ENCODE data around the gene PCDHA3.
"Not testable (repeated sequence)": the region's sequence is repeated elsewhere in the genome, so short reads cannot be mapped to it uniquely, and the experiment has no call there.

PCDHA3 gene

DNA sequence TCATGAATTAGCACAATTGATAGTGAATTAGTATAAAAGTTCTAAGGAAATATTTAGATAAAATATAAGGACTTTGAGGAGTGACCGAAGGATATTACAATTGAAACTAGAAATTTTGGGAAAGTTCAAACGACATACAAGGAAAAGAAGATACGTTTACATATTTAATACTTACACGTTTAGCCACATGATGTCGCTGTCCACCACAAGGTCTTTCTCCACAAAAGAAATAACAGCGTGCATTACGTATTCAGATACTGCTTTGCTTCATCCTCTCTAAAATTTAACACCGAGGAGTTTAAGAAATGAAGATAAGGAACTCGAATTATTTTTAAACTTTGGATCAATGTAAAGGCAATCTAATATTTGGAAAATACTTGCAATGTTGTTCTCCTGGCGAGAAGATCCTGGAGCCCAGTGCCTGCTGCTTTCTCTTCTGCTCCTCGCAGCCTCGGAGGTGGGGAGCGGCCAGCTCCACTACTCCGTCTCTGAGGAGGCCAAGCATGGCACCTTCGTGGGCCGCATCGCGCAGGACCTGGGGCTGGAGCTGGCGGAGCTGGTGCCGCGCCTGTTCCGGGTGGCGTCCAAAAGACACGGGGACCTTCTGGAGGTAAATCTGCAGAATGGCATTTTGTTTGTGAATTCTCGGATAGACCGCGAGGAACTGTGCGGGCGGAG lies at the start of gene PCDHA3:
TSS of gene PCDHA3 (plus strand) at position 242 of the 678 bp plus-strand sequence.
- no peak for DNase-seq

DNA sequence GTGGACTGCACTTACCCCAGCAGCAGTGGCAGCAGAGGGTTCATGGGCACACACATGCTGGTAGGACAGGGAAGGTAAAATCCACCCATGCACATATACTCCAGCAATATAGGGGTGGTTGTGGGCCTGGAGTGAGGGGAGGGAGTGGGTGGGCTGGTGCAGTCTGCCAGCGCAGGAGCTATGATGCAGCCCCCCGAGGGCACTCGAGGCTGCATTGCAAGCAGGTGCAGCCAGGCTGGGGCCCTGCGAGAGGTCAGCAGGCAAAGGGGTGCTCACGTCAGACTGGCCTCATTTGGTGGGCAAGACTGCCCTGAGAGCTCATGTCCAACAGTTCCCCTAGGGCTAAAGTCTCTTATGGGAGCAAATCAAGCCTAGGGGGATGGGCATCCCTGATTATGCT lies 47.3 kb upstream of the PCDHA3 start:
- DNase-seq = no peak

DNA sequence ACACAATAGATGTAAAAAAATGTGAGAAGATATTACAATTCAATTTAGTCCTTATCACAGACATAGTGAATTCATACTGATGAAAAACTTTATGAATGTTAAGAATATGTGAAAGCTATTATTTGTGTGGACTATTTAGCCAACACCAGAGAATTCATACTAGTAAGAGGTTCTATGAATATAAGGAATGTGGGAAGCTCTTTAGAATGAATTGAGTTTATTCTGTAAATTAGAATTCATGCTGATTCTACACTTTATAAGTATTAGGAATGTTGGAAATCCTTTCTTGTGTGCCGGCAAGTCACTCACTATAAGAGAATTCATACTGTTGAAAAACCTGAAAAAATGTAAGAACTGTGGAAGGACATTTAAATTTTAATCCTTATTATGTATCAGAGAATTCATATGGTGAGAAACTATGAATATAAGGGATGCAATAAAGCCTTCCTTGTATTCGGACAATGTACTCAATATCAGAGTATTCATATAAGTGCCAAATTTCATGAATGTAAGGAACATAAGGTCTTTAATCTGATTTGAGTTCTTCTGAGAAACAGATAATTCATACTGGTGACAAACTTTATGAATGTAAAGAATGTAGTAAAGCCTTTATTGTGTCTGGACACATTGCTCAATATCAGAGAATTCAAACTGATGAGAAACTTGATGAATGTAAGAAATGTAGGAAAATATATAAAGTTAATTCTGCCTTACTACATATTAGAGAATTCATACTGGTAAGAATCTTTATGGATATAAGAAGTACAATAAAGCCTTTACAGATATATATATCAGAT lies 36.5 kb upstream of the PCDHA3 start:
- no peak for DNase-seq

DNA sequence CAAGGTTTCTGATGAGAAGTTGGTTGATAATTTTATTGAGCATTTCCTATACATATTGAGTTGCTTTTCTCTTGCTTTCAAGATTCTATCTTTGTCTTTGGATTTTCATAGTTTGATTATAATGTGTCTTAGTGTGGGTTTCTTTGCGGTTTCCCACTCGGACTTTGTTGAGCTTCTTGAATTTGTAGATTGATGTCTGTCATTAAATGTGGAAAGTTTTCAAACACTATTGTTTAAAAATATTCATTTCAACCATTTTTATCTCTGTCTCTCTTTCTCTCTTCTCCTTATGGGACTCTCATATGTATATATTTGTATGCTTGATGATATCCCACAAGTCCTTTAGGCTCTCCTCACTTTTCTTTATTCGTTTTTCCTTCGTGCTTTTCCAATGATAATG lies 33.4 kb upstream of the PCDHA3 start:
- no peak for DNase-seq

DNA sequence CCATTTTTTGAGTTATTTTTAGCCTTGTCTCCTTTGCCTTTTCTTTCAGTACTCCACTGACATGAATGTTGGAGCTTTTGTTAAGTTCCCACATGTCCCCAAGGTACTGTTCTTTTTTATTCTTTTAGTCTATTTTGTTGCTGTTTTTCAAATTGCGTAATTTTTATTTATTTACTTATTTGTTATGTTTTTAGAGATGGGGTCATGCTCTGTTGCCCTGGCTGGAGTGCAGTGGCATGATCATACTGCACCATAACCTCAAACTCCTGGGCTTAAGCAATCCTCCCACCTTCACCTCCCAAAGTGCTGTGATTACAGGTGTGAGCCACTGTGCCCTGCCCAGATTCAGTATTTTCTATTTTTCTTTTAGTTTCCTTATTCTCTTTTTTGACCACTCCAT lies 20.3 kb upstream of the PCDHA3 start:
- DNase-seq = no peak

DNA sequence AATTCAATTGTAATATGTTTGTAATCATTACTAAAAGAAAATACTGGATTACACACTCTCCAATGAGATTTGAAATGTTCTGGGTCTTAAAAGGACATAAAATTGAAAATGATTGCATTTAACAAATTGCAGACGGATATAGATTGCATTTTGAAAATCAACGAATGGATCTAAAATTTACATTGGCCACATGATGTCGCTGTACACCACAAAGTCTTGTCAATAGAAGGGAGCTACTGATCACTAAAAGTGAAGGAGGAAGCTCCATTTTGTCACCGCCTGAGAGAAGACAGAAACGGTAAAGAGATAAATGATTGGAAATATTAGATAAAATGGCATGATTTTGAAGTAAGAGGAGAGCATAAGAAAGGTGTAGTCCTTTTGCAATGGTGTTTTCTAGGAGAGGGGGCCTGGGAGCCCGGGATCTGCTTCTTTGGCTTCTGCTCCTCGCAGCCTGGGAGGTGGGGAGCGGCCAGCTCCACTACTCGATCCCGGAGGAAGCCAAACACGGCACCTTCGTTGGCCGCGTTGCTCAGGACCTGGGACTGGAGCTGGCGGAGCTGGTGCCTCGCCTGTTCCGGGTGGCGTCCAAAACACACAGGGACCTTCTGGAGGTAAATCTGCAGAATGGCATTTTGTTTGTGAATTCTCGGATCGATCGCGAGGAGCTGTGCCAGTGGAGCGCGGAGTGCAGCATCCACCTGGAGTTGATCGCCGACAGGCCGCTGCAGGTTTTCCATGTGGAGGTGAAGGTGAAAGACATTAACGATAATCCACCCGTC lies 14.8 kb upstream of the PCDHA3 start, which contains the start of gene PCDHA1:
TSS of gene PCDHA1 (plus strand) at position 236 of the 782 bp plus-strand sequence.
- DNase-seq = no peak

DNA sequence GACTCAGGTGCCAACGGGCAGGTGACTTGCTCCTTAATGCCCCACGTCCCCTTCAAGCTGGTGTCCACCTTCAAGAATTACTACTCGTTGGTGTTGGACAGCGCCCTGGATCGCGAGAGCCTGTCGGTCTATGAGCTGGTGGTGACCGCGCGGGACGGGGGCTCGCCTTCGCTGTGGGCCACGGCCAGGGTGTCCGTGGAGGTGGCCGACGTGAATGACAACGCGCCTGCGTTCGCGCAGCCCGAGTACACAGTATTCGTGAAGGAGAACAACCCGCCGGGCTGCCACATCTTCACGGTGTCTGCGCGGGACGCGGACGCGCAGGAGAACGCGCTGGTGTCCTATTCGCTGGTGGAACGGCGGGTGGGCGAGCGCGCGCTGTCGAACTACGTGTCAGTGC lies 13.4 kb upstream of the PCDHA3 start:
- not testable (repeated sequence) for DNase-seq

DNA sequence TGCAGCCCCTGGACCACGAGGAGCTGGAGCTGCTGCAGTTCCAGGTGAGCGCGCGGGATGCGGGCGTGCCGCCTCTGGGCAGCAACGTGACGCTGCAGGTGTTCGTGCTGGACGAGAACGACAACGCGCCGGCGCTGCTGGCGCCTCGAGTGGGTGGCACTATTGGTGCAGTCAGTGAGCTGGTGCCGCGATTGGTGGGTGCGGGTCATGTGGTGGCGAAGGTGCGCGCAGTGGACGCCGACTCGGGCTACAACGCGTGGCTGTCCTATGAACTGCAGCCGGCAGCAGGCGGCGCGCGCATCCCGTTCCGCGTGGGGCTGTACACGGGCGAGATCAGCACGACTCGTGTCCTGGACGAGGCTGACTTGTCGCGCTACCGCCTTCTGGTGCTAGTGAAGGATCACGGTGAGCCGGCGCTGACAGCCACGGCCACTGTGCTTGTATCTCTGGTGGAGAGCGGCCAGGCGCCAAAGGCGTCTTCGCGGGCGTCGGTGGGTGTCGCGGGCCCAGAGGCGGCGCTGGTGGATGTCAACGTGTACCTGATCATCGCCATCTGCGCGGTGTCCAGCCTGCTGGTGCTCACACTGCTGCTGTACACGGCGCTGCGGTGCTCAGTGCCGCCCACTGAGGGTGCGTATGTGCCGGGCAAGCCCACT lies 12.9 kb upstream of the PCDHA3 start:
- DNase-seq = not testable (repeated sequence)

DNA sequence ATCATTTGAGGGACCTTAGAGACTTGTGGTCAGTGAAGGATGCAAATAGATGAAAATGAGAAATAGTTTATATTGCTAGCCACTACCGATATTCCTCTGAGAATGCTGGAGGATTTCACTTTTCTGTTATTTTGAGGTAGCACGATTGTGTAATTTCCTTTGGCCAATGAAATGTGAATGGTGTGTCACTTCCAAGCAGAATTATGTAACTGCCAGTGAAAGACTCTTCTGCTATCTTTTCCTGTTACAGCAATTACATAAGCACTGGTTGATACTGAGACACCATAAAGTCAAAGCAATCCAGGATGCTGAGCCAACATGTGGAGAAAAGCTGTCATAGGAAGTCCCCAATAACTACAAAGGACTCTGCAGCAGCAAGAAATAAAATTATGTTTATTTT lies 9.8 kb upstream of the PCDHA3 start:
- DNase-seq = no peak

DNA sequence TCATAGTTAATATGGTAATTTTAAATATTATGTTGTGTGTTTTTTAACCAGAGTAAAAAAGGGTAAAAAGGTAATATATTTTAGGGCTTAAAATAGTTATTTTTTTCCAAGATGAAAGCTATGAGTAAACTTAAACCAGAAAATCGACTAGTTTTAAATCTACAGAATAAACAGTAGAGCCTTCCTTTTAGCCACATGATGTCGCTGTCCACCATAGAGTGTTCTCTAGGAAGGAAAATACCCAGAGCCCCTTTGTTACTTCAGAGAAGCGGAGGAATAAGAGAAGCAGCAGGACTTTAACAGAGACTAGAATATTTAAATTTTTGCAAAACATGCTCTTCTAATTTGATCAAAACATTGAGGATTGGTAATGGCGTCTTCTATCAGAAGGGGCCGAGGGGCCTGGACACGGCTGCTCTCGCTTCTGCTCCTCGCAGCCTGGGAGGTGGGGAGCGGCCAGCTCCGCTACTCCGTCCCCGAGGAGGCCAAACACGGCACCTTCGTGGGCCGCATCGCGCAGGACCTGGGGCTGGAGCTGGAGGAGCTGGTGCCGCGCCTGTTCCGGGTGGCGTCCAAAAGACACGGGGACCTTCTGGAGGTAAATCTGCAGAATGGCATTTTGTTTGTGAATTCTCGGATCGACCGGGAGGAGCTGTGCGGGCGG lies 6.1 kb upstream of the PCDHA3 start, which contains the start of gene PCDHA2:
TSS of gene PCDHA2 (plus strand) at position 258 of the 664 bp plus-strand sequence.
- no peak for DNase-seq

DNA sequence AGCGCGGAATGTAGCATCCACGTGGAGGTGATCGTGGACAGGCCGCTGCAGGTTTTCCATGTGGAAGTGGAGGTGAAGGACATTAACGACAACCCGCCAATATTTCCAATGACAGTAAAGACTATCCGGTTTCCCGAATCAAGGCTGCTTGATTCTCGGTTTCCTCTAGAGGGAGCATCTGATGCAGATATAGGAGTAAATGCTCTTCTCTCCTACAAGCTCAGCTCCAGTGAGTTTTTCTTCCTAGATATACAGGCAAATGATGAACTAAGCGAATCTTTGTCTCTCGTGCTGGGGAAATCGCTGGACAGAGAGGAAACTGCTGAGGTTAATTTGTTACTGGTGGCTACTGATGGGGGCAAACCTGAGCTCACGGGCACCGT lies 5.6 kb upstream of the PCDHA3 start:
- no peak for DNase-seq

DNA sequence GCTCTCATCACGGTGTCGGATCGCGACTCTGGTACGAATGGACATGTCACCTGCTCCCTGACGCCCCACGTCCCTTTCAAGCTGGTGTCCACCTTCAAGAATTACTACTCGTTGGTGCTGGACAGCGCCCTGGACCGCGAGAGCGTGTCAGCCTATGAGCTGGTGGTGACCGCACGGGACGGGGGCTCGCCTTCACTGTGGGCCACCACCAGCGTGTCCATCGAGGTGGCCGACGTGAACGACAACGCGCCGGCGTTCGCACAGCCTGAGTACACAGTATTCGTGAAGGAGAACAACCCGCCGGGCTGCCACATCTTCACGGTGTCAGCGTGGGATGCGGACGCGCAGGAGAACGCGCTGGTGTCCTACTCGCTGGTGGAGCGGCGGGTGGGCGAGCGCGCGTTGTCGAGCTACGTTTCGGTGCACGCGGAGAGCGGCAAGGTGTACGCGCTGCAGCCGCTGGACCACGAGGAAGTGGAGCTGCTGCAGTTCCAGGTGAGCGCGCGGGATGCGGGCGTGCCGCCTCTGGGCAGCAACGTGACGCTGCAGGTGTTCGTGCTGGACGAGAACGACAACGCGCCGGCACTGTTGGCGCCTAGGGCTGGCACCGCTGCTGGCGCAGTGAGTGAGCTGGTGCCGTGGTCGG lies 4.7 kb upstream of the PCDHA3 start:
- DNase-seq = not testable (repeated sequence)

DNA sequence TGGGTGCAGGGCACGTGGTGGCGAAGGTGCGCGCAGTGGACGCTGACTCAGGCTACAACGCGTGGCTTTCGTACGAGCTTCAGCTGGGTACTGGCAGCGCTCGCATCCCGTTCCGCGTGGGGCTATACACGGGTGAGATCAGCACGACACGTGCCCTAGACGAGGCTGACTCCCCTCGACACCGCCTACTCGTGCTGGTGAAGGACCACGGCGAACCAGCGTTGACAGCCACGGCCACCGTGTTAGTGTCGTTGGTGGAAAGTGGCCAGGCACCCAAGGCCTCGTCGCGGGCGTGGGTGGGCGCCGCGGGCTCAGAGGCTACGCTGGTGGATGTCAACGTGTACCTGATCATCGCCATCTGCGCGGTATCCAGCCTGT lies 4.2 kb upstream of the PCDHA3 start:
- no peak for DNase-seq

DNA sequence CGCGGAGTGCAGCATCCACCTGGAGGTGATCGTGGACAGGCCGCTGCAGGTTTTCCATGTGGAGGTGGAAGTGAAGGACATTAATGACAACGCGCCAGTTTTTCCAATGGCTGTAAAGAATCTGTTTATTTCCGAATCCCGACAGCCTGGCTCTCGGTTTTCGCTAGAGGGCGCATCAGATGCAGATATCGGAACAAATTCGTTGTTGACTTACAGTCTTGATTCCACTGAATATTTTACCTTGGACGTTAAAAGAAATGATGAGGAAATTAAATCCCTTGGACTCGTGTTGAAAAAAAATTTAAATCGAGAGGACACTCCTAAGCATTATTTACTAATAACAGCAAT lies 611 bp downstream of the PCDHA3 start:
- DNase-seq = no peak

DNA sequence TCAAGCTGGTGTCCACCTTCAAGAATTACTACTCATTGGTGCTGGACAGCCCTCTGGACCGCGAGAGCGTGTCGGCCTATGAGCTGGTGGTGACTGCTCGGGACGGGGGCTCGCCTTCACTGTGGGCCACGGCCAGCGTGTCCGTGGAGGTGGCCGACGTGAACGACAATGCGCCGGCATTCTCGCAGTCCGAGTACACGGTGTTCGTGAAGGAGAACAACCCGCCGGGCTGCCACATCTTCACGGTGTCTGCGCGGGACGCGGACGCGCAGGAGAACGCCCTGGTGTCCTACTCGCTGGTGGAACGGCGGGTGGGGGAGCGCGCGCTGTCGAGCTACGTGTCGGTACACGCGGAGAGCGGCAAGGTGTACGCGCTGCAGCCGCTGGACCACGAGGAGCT lies 1.5 kb downstream of the PCDHA3 start:
- not testable (repeated sequence) for DNase-seq

DNA sequence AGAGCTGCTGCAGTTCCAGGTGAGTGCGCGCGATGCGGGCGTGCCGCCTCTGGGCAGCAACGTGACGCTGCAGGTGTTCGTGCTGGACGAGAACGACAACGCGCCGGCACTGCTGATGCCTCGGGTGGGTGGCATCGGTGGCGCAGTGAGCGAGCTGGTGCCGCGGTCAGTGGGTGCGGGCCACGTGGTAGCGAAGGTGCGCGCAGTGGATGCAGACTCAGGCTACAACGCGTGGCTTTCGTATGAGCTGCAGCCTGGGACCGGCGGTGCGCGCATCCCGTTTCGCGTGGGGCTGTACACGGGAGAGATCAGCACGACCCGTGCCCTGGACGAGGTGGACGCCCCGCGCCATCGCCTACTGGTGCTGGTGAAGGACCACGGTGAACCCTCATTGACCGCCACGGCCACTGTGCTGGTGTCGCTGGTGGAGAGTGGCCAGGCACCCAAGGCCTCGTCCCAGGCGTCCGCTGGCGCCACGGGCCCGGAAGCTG lies 2.0 kb downstream of the PCDHA3 start:
- DNase-seq = no peak

DNA sequence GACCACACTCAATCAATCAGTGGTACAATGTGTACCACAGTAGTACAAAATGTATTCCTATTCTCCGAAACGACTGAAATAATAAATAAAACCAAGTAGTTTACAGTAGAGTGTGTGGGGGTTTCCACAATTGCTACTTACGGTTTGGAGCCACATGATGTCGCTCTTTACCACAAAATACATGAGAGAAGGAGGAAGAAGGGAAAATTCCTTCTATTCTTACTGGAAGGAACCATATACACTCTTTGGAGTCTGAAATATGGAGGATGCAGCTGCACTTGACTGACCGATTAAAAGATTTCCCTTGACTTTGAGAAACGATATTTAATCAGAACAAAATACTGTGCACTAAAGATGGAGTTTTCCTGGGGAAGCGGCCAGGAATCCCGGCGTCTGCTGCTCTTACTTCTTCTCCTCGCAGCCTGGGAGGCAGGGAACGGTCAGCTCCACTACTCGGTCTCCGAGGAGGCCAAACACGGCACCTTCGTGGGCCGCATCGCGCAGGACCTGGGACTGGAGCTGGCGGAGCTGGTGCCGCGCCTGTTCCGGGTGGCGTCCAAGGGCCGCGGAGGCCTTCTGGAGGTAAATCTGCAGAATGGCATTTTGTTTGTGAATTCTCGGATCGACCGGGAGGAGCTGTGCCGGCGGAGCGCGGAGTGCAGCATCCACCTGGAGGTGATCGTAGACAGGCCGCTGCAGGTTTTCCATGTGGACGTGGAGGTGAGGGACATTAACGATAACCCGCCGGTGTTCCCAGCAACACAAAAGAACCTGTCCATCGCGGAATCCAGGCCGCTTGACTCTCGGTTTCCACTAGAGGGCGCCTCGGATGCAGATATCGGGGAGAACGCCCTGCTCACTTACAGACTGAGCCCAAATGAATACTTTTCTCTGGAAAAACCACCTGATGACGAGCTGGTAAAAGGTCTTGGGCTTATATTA lies 6.2 kb downstream of the PCDHA3 start, which contains the start of gene PCDHA4:
TSS of gene PCDHA4 (plus strand) at position 235 of the 942 bp plus-strand sequence.
- peak; percentile 32 to 79 for DNase-seq

DNA sequence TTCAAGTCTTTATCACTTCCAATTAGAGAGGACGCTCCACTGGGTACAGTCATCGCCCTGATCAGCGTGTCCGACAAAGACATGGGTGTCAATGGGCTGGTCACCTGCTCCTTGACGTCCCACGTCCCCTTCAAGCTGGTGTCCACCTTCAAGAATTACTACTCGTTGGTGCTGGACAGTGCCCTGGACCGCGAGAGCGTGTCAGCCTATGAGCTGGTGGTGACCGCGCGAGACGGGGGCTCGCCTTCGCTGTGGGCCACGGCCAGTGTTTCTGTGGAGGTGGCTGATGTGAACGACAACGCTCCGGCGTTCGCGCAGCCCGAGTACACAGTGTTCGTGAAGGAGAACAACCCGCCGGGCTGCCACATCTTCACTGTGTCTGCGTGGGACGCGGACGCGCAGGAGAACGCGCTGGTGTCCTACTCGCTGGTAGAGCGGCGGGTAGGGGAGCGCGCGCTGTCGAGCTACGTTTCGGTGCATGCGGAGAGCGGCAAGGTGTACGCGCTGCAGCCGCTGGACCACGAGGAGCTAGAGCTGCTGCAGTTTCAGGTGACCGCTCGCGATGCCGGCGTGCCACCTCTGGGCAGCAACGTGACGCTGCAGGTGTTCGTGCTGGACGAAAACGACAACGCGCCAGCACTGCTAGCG lies 7.5 kb downstream of the PCDHA3 start:
- not testable (repeated sequence) for DNase-seq

DNA sequence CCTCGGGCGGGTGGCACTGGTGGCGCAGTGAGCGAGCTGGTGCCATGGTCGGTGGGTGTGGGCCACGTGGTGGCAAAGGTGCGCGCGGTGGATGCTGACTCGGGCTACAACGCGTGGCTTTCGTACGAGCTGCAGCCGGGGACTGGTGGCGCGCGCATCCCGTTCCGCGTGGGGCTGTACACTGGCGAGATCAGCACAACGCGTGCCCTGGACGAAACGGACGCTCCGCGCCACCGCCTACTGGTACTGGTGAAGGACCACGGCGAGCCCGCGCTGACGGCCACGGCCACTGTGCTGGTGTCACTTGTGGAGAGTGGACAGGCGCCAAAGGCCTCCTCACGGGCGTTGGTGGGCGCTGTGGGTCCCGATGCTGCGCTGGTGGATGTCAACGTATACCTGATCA lies 8.0 kb downstream of the PCDHA3 start:
- DNase-seq = no peak
